Thyroid gland (tissue), 4 donors: ENCODE results near the gene SMCO2.

ENCODE experiments used
- POLR2A ChIP-seq, 2 donors: fragments of 450-650 bp; IDR thresholded peaks; one replicate each; pipeline ENCODE4 v1.6.1; 2017; ENCODE audit warnings: antibody characterized with exemption in 2 of 2, mild to moderate bottlenecking in 2 of 2, moderate library complexity in 1 of 2
- TF ChIP-seq, protein P1 (sequence below), 6 experiments: fragments of 200-600 bp in 3 of 6; fragments of 450-650 bp in 3 of 6; sonication (generic) in 3 of 6; IDR thresholded peaks; one replicate each; pipeline ENCODE4 v1.5.1; 2016 to 2019; ENCODE audit warnings: antibody characterized with exemption in 6 of 6, mild to moderate bottlenecking in 2 of 6, inconsistent platforms in 1 of 6, moderate library complexity in 1 of 6

DNA sequence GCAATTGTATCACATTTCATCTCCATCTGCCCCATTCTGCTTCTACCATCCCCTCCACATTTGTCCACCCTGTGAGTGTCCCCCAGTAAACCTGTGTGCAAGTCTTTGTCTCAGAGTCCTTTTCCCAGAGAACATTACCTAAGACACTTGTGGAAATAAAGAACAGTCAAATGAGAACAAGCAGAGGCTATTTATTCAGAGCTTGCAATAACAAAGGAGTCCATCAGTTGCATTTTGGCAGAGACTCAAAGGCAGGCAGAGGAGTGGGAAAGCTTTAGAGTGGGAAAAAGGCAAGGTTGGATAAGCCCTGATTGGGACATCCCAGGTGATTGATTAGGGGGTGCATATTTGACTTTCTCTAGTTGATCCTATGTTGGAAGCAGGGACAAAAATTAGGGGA is 59.2 kb downstream of the SMCO2 start:
- TF ChIP-seq, protein P1, sequence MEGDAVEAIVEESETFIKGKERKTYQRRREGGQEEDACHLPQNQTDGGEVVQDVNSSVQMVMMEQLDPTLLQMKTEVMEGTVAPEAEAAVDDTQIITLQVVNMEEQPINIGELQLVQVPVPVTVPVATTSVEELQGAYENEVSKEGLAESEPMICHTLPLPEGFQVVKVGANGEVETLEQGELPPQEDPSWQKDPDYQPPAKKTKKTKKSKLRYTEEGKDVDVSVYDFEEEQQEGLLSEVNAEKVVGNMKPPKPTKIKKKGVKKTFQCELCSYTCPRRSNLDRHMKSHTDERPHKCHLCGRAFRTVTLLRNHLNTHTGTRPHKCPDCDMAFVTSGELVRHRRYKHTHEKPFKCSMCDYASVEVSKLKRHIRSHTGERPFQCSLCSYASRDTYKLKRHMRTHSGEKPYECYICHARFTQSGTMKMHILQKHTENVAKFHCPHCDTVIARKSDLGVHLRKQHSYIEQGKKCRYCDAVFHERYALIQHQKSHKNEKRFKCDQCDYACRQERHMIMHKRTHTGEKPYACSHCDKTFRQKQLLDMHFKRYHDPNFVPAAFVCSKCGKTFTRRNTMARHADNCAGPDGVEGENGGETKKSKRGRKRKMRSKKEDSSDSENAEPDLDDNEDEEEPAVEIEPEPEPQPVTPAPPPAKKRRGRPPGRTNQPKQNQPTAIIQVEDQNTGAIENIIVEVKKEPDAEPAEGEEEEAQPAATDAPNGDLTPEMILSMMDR (IDR thresholded peaks at IDR 0.05): no peak
- no peak for TF ChIP-seq POLR2A (IDR thresholded peaks at IDR 0.05)
